Measurements from ENCODE around the gene CSRP1.
"Not testable (repeated sequence)": the region's sequence is repeated elsewhere in the genome, so short reads cannot be mapped to it uniquely, and the experiment has no call there.

Gene CSRP1

DNA sequence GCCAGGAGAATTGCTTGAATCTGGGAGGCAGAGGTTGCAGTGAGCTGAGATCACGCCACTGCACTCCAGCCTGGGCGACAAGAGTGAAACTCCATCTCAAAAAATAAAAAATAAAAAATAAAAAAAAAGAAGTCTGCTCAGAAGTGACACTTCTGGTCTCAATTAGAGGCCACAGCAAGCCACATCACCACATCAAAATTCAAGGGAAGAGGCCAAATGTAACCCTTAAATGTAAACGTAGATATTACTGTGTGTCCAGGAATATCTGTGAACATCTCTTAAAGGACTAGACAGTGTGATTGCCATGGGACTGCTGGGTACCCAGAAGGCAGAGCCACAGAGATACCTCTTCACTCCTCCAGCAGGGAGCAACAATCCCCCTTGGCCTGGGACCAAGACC is 28.3 kb downstream of the CSRP1 start:
- DNase-seq (ENCODE audit: low read depth in 2 of 2, low spot score in 1 of 2): not testable (repeated sequence)

- no peak for DNase-seq (ENCODE audit: low read depth in 2 of 2, low spot score in 1 of 2)
Measured at GRCh38 chr1:201476670-201477344, 30.1 kb downstream of the CSRP1 start.

- DNase-seq (ENCODE audit: low read depth in 2 of 2, low spot score in 1 of 2): no peak
Measured at GRCh38 chr1:201475915-201476669, 30.8 kb downstream of the CSRP1 start.

DNA sequence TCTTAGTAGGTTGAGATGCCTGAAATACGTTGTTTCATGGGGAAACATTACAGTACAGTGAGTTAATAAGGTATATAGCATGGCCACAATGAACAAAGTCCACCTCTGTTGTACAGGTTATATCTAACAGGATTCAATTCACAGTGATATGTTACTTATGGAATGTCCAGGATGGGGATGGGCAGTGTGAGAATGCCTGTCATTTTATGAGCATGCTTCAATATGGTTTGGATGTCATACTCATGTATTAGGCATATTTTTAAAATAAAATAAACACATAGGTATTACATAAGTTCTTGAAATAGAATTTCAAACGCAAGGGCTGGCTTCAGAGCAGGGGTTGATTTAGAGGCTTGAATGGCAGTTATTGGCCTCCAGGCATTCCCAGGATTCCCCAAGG is 31.8 kb downstream of the CSRP1 start:
- no peak for DNase-seq (ENCODE audit: low read depth in 2 of 2, low spot score in 1 of 2)

DNA sequence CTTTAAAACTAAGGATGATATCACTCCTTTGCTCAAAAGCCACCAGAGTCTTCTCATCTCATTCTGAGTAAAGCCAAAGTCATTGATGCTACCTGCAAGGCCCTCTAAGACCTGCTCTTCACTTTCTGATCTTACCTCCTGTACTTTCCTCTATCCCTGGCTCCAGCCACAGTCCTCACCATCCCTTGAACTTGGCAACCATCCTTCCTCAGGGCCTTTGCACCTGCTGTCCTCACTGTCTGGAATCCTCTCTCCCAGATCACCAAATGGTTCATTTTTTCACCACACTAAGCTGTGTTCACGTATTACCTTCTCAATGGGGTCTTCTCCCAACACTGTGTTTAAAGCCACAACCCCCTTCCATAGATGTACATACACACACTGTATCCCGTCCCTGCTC is 33.6 kb downstream of the CSRP1 start:
- DNase-seq (ENCODE audit: low read depth in 2 of 2, low spot score in 1 of 2): no peak

DNA sequence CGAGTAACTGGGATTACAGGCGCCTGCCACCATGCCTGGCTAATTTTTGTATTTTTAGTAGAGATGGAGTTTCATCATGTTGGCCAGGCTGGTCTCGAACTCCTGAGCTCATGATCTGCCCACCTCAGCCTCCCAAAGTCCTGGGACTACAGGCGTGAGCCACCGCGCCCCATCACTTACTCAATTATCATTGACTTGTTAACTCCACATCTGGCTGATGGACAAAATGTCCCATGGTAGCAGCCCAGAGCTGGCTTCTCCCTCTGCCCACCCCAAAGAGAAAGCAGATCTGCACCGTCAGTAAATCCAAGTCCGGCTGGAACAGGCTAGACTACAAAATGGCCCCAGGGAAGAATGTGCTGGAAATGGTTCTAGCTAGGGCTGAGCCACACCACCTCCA is 34.6 kb downstream of the CSRP1 start:
- not testable (repeated sequence) for DNase-seq (ENCODE audit: low read depth in 2 of 2, low spot score in 1 of 2)

DNA sequence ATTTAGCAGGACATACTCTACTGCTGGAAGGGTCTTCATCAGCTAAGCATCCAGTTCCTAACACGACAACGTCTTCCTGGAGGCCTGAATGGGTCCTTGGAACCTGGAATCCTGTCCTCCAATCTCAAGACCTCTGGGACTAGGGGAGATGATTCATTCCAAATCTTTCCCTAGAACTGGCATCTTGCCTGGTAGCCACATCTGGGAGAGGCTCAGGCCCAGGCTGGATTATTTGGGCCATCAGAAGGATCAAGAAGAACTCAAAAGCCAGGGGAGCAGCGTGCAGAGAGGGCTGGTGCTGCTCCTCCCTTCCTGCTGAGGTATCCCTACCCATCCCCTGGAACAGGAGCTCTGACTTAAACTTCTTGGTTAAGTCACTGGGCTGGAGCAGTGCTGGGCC is 35.2 kb downstream of the CSRP1 start:
- no peak for DNase-seq (ENCODE audit: low read depth in 2 of 2, low spot score in 1 of 2)

DNA sequence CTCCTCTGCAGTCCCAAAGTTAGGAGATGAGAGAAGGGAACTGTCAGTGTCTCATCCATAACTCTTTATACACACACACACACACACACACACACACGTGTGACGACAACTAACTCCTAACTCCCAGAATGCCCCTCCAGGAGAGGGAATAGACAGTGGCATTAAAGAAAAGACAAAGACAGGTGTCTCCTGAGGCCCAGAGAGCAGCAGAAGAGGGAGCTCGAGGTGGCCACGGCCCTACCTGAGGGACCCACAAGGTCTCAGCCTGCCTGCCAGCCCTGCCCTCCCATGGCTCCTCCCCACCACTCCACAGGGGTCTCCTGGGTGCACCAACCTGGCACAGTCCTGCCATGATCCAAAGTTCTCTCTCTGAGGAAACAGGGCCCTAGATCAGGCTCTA is 36.3 kb downstream of the CSRP1 start:
- DNase-seq (ENCODE audit: low read depth in 2 of 2, low spot score in 1 of 2): no peak

- no peak for DNase-seq (ENCODE audit: low read depth in 2 of 2, low spot score in 1 of 2)
Measured at GRCh38 chr1:201469645-201470074, 37.3 kb downstream of the CSRP1 start.

- no peak for DNase-seq (ENCODE audit: low read depth in 2 of 2, low spot score in 1 of 2)
Measured at GRCh38 chr1:201468844-201469644, 37.9 kb downstream of the CSRP1 start, which contains the start of gene PHLDA3. Gene PHLDA3, minus strand, starts transcription at chr1:201469188. Its CDS starts 402 bp downstream, at chr1:201468786.

- DNase-seq (ENCODE audit: low read depth in 2 of 2, low spot score in 1 of 2): no peak
Measured at GRCh38 chr1:201468501-201468843, 38.5 kb downstream of the CSRP1 start.

DNA sequence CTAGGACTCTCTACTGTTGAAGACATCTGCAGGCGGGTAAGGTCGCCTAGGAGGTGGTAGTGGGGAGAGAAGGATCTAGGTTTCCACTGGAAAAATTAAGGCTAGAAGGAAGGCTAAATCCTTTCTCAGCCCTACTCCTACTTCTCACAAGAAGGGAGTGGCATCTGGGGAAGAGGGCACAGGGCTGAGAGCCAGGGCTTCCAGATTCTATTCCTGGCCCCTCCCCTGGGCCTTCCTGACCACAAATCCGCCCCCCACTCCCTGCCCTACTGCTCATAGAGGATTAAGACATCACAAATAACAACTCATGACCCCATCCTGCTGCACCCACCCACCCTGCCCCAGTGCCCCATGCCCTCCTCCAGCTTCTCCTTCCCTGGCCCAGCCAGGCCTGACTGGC is 40.4 kb downstream of the CSRP1 start:
- DNase-seq (ENCODE audit: low read depth in 2 of 2, low spot score in 1 of 2): no peak

DNA sequence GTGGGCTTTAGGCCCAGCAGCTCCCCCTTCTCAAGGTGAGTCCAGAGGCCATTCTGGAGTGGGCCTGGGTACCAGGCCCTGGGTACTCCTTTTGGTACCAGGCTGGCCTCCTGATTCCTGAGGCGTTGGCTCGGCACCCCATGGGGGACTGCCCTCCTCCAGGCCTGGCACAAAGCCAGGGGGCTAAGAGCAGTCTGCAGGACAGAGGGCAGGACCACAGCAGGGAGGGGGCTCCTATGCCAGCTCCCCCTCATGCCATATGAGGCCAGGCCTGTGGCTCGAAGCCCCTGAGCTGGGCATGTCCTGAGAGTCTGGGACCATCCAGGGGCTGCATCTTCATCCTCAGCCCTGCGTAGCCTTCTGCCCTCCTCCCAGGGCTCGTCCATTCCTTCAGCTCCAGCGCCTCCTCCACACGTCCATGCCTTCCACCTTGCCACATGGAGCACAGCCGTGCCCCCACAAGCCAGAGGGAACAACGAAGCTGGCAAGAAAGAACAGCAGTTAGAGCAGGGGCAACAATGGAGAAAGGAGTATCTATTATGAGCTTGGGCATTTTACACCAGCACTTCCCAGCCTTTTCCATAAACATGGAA is 41.1 kb downstream of the CSRP1 start:
- DNase-seq (ENCODE audit: low read depth in 2 of 2, low spot score in 1 of 2): no peak

- no peak for DNase-seq (ENCODE audit: low read depth in 2 of 2, low spot score in 1 of 2)
Measured at GRCh38 chr1:201463071-201463552, 43.8 kb downstream of the CSRP1 start.

GRCh38 chr1:201461645-201462441 is 45.1 kb downstream of the CSRP1 start:
- DNase-seq (ENCODE audit: low read depth in 2 of 2, low spot score in 1 of 2): no peak

DNA sequence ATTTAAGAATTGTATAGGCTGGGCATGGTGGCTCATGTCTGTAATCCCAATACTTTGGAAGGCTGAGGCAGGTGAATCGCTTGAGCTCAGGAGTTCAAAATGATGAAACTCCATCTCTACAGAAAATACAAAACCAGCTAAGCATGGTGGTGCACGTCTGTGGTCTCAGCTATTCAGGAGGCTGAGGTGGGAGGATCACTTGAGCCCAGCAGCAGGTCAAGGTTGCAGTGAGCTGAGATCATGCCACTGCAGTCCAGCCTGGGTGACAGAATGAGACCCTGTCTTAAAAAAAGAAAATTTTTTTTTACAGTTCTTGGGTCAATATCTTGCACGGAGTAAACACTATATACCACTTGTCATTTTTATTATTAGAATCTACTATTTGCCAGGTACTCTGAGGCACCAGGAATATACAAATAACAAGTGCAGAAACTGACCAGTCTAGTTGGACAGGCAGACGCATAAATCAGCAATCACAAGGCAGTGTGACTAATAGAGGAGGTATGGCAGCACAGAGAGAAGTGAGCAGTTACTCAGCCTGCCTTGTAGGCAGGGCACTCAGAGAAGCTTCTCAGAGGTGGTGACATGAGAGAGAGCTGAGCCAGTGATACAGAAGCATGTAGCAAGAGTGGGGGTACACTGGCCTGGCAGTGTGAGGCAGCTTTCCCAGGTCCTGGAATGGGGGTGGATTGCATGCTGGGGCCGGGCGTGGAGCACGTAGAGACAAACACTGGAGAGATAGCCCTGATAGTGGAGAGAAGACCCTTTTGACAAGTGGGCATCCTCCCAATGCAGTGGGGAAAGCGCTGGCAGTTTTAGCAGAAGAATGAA is 45.9 kb downstream of the CSRP1 start:
- no peak for DNase-seq (ENCODE audit: low read depth in 2 of 2, low spot score in 1 of 2)

GRCh38 chr1:201459775-201460174 is 47.1 kb downstream of the CSRP1 start:
- DNase-seq (ENCODE audit: low read depth in 2 of 2, low spot score in 1 of 2): no peak

DNA sequence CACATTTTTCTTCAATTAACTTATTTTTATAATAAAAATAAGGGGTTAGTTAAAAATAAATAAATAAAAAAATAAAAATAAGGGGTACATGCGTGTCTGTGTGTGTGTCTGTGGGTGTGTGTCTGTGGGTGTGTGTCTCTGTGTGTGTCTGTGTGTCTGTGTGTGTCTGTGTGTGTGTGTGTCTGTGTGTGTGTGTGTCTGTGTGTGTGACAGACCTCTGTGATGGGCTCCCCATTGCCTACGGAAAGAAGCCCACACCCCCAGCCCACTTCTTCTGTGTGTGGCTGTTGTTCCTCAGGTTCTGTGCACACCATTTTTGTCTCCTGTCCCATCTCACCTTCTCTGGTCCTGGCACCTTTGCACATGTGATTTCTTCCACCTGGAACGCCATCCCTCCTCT is 47.9 kb downstream of the CSRP1 start:
- no peak for DNase-seq (ENCODE audit: low read depth in 2 of 2, low spot score in 1 of 2)

- DNase-seq (ENCODE audit: low read depth in 2 of 2, low spot score in 1 of 2): no peak
Measured at GRCh38 chr1:201457508-201457960, 49.4 kb downstream of the CSRP1 start.
